H1 (cell line): ENCODE measurements around the gene SLPI. TPM values are rescaled to one million over a fixed set of nuclear protein-coding genes. Genes with fewer than 3 reads are reported as not detected.

Experiments
- CTCF ChIA-PET: fragments of 300-600 bp; sonication (Branson Sonifier 250); formaldehyde crosslinking; loops from one replicate; lab custom pipeline; 2021; ENCODE audit not compliant: partially characterized antibody; lab: Charles Lee
- POLR2A ChIA-PET: fragments of 300-600 bp; sonication (Branson Sonifier 250); formaldehyde crosslinking; loops from one replicate; lab custom pipeline; 2021; ENCODE audit warnings: inconsistent platforms; ENCODE audit not compliant: partially characterized antibody; lab: Charles Lee
- DNase-seq, 2 experiments: peaks; one replicate each; pipeline versions ENCODE4 v3.0.0 to v3.0.0-alpha.2; 2010 to 2022; ENCODE audit warnings: low spot score in 2 of 2, low read depth in 1 of 2, mixed read lengths in 1 of 2
- FAIRE-seq: peaks from 2 replicates; lab custom pipeline; 2011; peaks lifted over from hg19 to GRCh38; lab: Jason Lieb, UNC
- H2AFZ ChIP-seq: 2 replicates; pipeline ENCODE4 v1.8.1; 2012; ENCODE audit warnings: low read length, inconsistent platforms
- H2AK5ac ChIP-seq: 2 replicates; pipeline ENCODE4 v1.6.1; 2013; ENCODE audit warnings: low read depth, low read length
- H2BK120ac ChIP-seq: replicated peaks from 2 replicates; pipeline ENCODE3; 2013; ENCODE audit warnings: low read depth, low read length, inconsistent platforms
- H2BK12ac ChIP-seq: 2 replicates; pipeline ENCODE4 v1.6.1; 2013; ENCODE audit warnings: low read depth, low read length
- H2BK15ac ChIP-seq: 2 replicates; pipeline ENCODE4 v1.6.1; 2013; ENCODE audit warnings: low read length
- H2BK20ac ChIP-seq: 2 replicates; pipeline ENCODE4 v1.6.1; 2013; ENCODE audit warnings: low read length
- H2BK5ac ChIP-seq: 2 replicates; pipeline ENCODE4 v1.6.1; 2013; ENCODE audit warnings: low read depth, low read length
- H3K14ac ChIP-seq: 2 replicates; pipeline ENCODE4 v1.6.1; 2013; ENCODE audit warnings: inconsistent platforms; ENCODE audit not compliant: insufficient read length
- H3K18ac ChIP-seq: 2 replicates; pipeline ENCODE4 v1.6.1; 2013; ENCODE audit warnings: low read length; ENCODE audit errors: extremely low read depth
- H3K23ac ChIP-seq: 2 replicates; pipeline ENCODE4 v1.6.1; 2013; ENCODE audit warnings: inconsistent platforms; ENCODE audit not compliant: insufficient read length
- H3K23me2 ChIP-seq: 2 replicates; pipeline ENCODE4 v1.6.1; 2013; ENCODE audit warnings: low read depth, low read length
- H3K27ac ChIP-seq: 2 replicates; pipeline ENCODE4 v1.6.1; 2011; ENCODE audit warnings: low read depth, low read length, inconsistent platforms
- H3K27me3 ChIP-seq, 4 experiments: replicated peaks in 1 of 4; 1 replicate in 1 of 4; 2 replicates in 3 of 4; pipeline versions ENCODE4 v1.6.1 to v1.8.1; 2011 to 2013; ENCODE audit warnings: low read length in 3 of 4, mild to moderate bottlenecking in 3 of 4, inconsistent platforms in 2 of 4, mixed read lengths in 2 of 4, moderate library complexity in 1 of 4; ENCODE audit not compliant: control insufficient read depth in 3 of 4, insufficient read depth in 3 of 4; ENCODE audit errors: extremely low read depth in 1 of 4
- H3K36me3 ChIP-seq, 4 experiments: 2 replicates each; pipeline versions ENCODE4 v1.6.1 to v1.8.1; 2011 to 2013; ENCODE audit warnings: mild to moderate bottlenecking in 4 of 4, low read length in 3 of 4, moderate library complexity in 2 of 4, control low read depth in 1 of 4, inconsistent platforms in 1 of 4; ENCODE audit not compliant: insufficient read depth in 4 of 4, control insufficient read depth in 2 of 4
- H3K4ac ChIP-seq: replicated peaks from 2 replicates; pipeline ENCODE3; 2013; ENCODE audit warnings: low read length, low read depth, mixed read lengths, inconsistent platforms; ENCODE audit not compliant: insufficient read length
- H3K4me1 ChIP-seq, 4 experiments: replicated peaks in 1 of 4; 1 replicate in 1 of 4; 2 replicates in 3 of 4; pipeline versions ENCODE4 v1.6.1 to v1.8.1; 2011 to 2013; ENCODE audit warnings: low read length in 3 of 4, inconsistent platforms in 2 of 4, mixed read lengths in 1 of 4; ENCODE audit not compliant: insufficient read depth in 4 of 4, control insufficient read depth in 3 of 4
- H3K4me2 ChIP-seq, 2 experiments: 2 replicates each; pipeline versions ENCODE4 v1.6.1 to v1.8.1; 2011 to 2013; ENCODE audit warnings: low read depth in 2 of 2, low read length in 2 of 2, control low read depth in 1 of 2, inconsistent platforms in 1 of 2, mild to moderate bottlenecking in 1 of 2; ENCODE audit not compliant: insufficient read depth in 1 of 2
- H3K4me3 ChIP-seq, 4 experiments: fragments of 200-600, 300-600 bp in 1 of 4; sonication (generic), shearing (Covaris generic), sonication (Bioruptor Twin) in 1 of 4; 2 replicates each; pipeline versions ENCODE4 v1.5.1 to v1.8.1; 2011 to 2016; ENCODE audit warnings: low read length in 4 of 4, low read depth in 3 of 4, control low read depth in 2 of 4, inconsistent platforms in 2 of 4, mild to moderate bottlenecking in 2 of 4, mixed read lengths in 1 of 4, moderate library complexity in 1 of 4; ENCODE audit not compliant: insufficient read depth in 2 of 4; ENCODE audit errors: extremely low read depth in 1 of 4
- H3K56ac ChIP-seq: replicated peaks from 2 replicates; pipeline ENCODE3; 2013; ENCODE audit warnings: low read depth, mild to moderate bottlenecking, mixed read lengths, low read length, inconsistent platforms; ENCODE audit not compliant: insufficient read length
- H3K79me1 ChIP-seq: 2 replicates; pipeline ENCODE4 v1.6.1; 2013; ENCODE audit warnings: low read depth, low read length, control low read depth
- H3K79me2 ChIP-seq, 2 experiments: 2 replicates each; pipeline versions ENCODE4 v1.6.1 to v1.8.1; 2012 to 2013; ENCODE audit warnings: low read length in 2 of 2, mild to moderate bottlenecking in 2 of 2, inconsistent platforms in 1 of 2; ENCODE audit not compliant: insufficient read depth in 2 of 2, control insufficient read depth in 1 of 2
- H3K9ac ChIP-seq, 4 experiments: replicated peaks in 1 of 4; 1 replicate in 1 of 4; 2 replicates in 3 of 4; pipeline versions ENCODE4 v1.6.1 to v1.8.1; 2011 to 2013; ENCODE audit warnings: low read depth in 3 of 4, low read length in 3 of 4, control low read depth in 2 of 4, mild to moderate bottlenecking in 2 of 4, moderate library complexity in 2 of 4, inconsistent platforms in 1 of 4; ENCODE audit errors: extremely low read depth in 1 of 4
- H3K9me3 ChIP-seq, 2 experiments: 2 replicates each; pipeline versions ENCODE4 v1.6.1 to v1.8.1; 2012 to 2013; ENCODE audit warnings: mild to moderate bottlenecking in 2 of 2, moderate library complexity in 2 of 2, control low read depth in 1 of 2, inconsistent platforms in 1 of 2, low read depth in 1 of 2, low read length in 1 of 2, mixed read lengths in 1 of 2; ENCODE audit not compliant: insufficient read depth in 2 of 2
- H4K20me1 ChIP-seq, 2 experiments: replicated peaks in 1 of 2; 2 replicates each; pipeline versions ENCODE3 to v1.8.1; 2011 to 2013; ENCODE audit warnings: inconsistent platforms in 2 of 2, low read length in 2 of 2, mild to moderate bottlenecking in 1 of 2; ENCODE audit not compliant: insufficient read depth in 2 of 2, control insufficient read depth in 1 of 2
- H4K5ac ChIP-seq: 2 replicates; pipeline ENCODE4 v1.6.1; 2013; ENCODE audit warnings: low read length, low read depth, mixed read lengths, inconsistent platforms; ENCODE audit not compliant: insufficient read length
- H4K8ac ChIP-seq: 2 replicates; pipeline ENCODE4 v1.8.0; 2013; ENCODE audit warnings: mild to moderate bottlenecking, moderate library complexity, low read length, inconsistent platforms; ENCODE audit not compliant: insufficient read depth; ENCODE audit errors: extremely low read depth
- H4K91ac ChIP-seq: replicated peaks from 2 replicates; pipeline ENCODE3; 2013; ENCODE audit warnings: low read length, mixed read lengths, inconsistent platforms; ENCODE audit not compliant: insufficient read length
- POU5F1 ChIP-seq: IDR thresholded peaks from 2 replicates; pipeline ENCODE4 v1.6.1; 2011; ENCODE audit warnings: low read depth, mild to moderate bottlenecking, low read length, moderate library complexity
- TEAD4 ChIP-seq: IDR thresholded peaks from 2 replicates; pipeline ENCODE4 v1.6.1; 2012; ENCODE audit warnings: low read depth, low read length, inconsistent platforms, mixed read lengths
- WGBS, 2 experiments: shearing (Covaris generic) in 1 of 2; methylation state at CpG; one replicate each; pipeline versions ENCODE4 v1.1.6 to v1.1.7; 2013 to 2015; ENCODE audit warnings: low lambda C conversion rate in 2 of 2, mixed read lengths in 2 of 2, inconsistent platforms in 1 of 2, low coverage in 1 of 2, missing lambda C conversion rate in 1 of 2; ENCODE audit not compliant: insufficient replicate concordance in 2 of 2, insufficient coverage in 1 of 2, insufficient read length in 1 of 2; ENCODE audit errors: extremely low coverage in 1 of 2, missing lambda C conversion rate in 1 of 2; 5-methylcytosine and 5-hydroxymethylcytosine counted together
- polyA plus RNA-seq, 7 experiments: library from polyadenylated mRNA; depleted of rRNA in 3 of 7; stranded (reverse) in 5 of 7; unstranded in 2 of 7; fragments of >200 nt in 5 of 7; fragments of 200-250 nt in 2 of 7; gene quantifications; 1 replicate in 5 of 7; 2 replicates in 1 of 7; 4 replicates in 1 of 7; pipeline versions ENCODE4 v1.2.1 to v1.2.3, GENCODE V29; 2011 to 2013; ENCODE audit warnings: missing spikeins in 2 of 7, mixed read lengths in 2 of 7
- total RNA-seq: library from RNA; stranded (reverse); fragmentation: NEBNext Ultra II Directional; extraction: Animal tissue kit (Norgen Biotek cat#: 25700); gene quantifications from 2 replicates; pipeline ENCODE4 v1.2.1, GENCODE V29; 2021

Gene SLPI
- total and polyA plus RNA-seq, 2 of the 8 experiments (the other 6 are each of a cell fraction or from before 2014, with no cell fraction given) = not detected

- H3K4me1 ChIP-seq = peaks cover 3 to 20% (median 13%) of the 10 kb centered on the region in 4 experiments; a peak in 6 of 7 replicates
- no peaks in the 10 kb centered on the region for H3K23me2 ChIP-seq
- no peak within 1 kb of the TSS for H3K18ac ChIP-seq
- H3K36me3 ChIP-seq = no peaks in the 10 kb centered on the region
- H4K91ac ChIP-seq = peak within 1 kb of the TSS; percentile 2
- H2BK20ac ChIP-seq = no peak within 1 kb of the TSS
- no peaks in the 10 kb centered on the region for H3K27me3 ChIP-seq
- no peak within 1 kb of the TSS for H2AK5ac ChIP-seq
- no peak within 1 kb of the TSS for H3K9ac ChIP-seq
- 80% methylated on average over 1 of the region's 1 CpG; no CpG with 5 or more reads in 1 of the 2 experiments for WGBS, 2 experiments
- no peak within 1 kb of the TSS for H2BK12ac ChIP-seq
- no peak within 1 kb of the TSS for H2AFZ ChIP-seq
- H2BK5ac ChIP-seq = no peak within 1 kb of the TSS
- DNase-seq = no peak
- POLR2A ChIA-PET = no interaction called here
- no peak within 1 kb of the TSS for H3K56ac ChIP-seq
- H2BK15ac ChIP-seq = no peak within 1 kb of the TSS
- H4K20me1 ChIP-seq = no peaks in the 10 kb centered on the region
- FAIRE-seq = no peak
- H3K23ac ChIP-seq = no peak within 1 kb of the TSS
- no peak within 1 kb of the TSS for H3K14ac ChIP-seq
- TF ChIP-seq POU5F1 (no peak), TEAD4 (no peak)
- H3K9me3 ChIP-seq = peaks cover 0 to 4% of the 10 kb centered on the region in 2 experiments; a peak in 1 of 4 replicates
- H4K8ac ChIP-seq = no peak within 1 kb of the TSS
- H3K4me3 ChIP-seq = no peak within 1 kb of the TSS
- no peak within 1 kb of the TSS for H2BK120ac ChIP-seq
- H4K5ac ChIP-seq = no peak within 1 kb of the TSS
- no peaks in the 10 kb centered on the region for H3K79me1 ChIP-seq
- 0 out of 4 replicates have a peak within 1 kb of the TSS, but pooled peaks of 1 of the 2 experiments have one; percentile 17 for H3K4me2 ChIP-seq
- H3K4ac ChIP-seq = no peak within 1 kb of the TSS
- H3K79me2 ChIP-seq = no peaks in the 10 kb centered on the region
- H3K27ac ChIP-seq = no peak within 1 kb of the TSS
- CTCF ChIA-PET = interaction anchor here (1.0 to 2.6 kb wide), 5 partner anchors 23 to 84 kb away, joined by 3 to 11 read pairs (median 5); no protein-coding TSS in a partner anchor
Measured at GRCh38 chr20:45206725-45207124, 47.6 kb downstream of the SLPI start, which contains the start of gene SEMG1. SEMG1 (plus strand) TSS chr20:45207033; CDS start chr20:45207054, 21 bp downstream.

Other genes starting within 250 kb of the SLPI start
- 1.8 and 1.9 TPM in 2 replicates for gene KCNS1, start 153.4 kb downstream of the SLPI start, total RNA-seq
- gene KCNS1, start 153.4 kb downstream of the SLPI start, polyA plus RNA-seq (2011; rRNA removed) = 1.4 and 2.0 TPM in 2 replicates
- not detected in 2 replicates for gene WFDC5, start 139.4 kb downstream of the SLPI start, total RNA-seq
- gene WFDC5, start 139.4 kb downstream of the SLPI start, polyA plus RNA-seq (2011; rRNA removed) = not detected in 2 replicates
- not detected in 2 replicates for gene WFDC12, start 130.1 kb downstream of the SLPI start, total RNA-seq
- not detected in 2 replicates for gene WFDC12, start 130.1 kb downstream of the SLPI start, polyA plus RNA-seq (2011; rRNA removed)
- not detected in 2 replicates for gene PI3, start 79.7 kb downstream of the SLPI start, total RNA-seq
- not detected in 2 replicates for gene PI3, start 79.7 kb downstream of the SLPI start, polyA plus RNA-seq (2011; rRNA removed)
- gene SEMG1, start 47.5 kb downstream of the SLPI start, total RNA-seq = 4.5 and 5.8 TPM in 2 replicates
- gene SEMG1, start 47.5 kb downstream of the SLPI start, polyA plus RNA-seq (2011; rRNA removed) = 0.64 and 3.0 TPM in 2 replicates
- not detected in 2 replicates for gene SEMG2, start 33.2 kb downstream of the SLPI start, total RNA-seq
- not detected in 2 replicates for gene SEMG2, start 33.2 kb downstream of the SLPI start, polyA plus RNA-seq (2011; rRNA removed)
- 0.67 and 0.73 TPM in 2 replicates for gene RBPJL, start 52.3 kb upstream of the SLPI start, total RNA-seq
- gene RBPJL, start 52.3 kb upstream of the SLPI start, polyA plus RNA-seq (2011; rRNA removed) = 1.3 and 1.5 TPM in 2 replicates
- 4.0 and 4.4 TPM in 2 replicates for gene MATN4, start 53.7 kb upstream of the SLPI start, total RNA-seq
- 2.1 and 3.6 TPM in 2 replicates for gene MATN4, start 53.7 kb upstream of the SLPI start, polyA plus RNA-seq (2011; rRNA removed)
- gene SDC4, start 93.9 kb upstream of the SLPI start, total RNA-seq = 59.2 and 60.2 TPM in 2 replicates
- 29.9 and 34.6 TPM in 2 replicates for gene SDC4, start 93.9 kb upstream of the SLPI start, polyA plus RNA-seq (2011; rRNA removed)
- gene SYS1, start 108.6 kb upstream of the SLPI start, total RNA-seq = 18.2 and 19.6 TPM in 2 replicates
- 50.8 and 57.4 TPM in 2 replicates for gene SYS1, start 108.6 kb upstream of the SLPI start, polyA plus RNA-seq (2011; rRNA removed)
- gene TP53TG5, start 123.8 kb upstream of the SLPI start, total RNA-seq = not detected in 2 replicates
- gene TP53TG5, start 123.8 kb upstream of the SLPI start, polyA plus RNA-seq (2011; rRNA removed) = not detected in 2 replicates
- 50.1 and 55.8 TPM in 2 replicates for gene DBNDD2, start 153.7 kb upstream of the SLPI start, total RNA-seq
- gene DBNDD2, start 153.7 kb upstream of the SLPI start, polyA plus RNA-seq (2011; rRNA removed) = 95.5 and 96.3 TPM in 2 replicates
- gene PIGT, start 161.6 kb upstream of the SLPI start, total RNA-seq = 64.3 and 66.0 TPM in 2 replicates
- 89.7 and 113 TPM in 2 replicates for gene PIGT, start 161.6 kb upstream of the SLPI start, polyA plus RNA-seq (2011; rRNA removed)
- 77.9 and 86.0 TPM in 2 replicates for gene WFDC2, start 215.2 kb upstream of the SLPI start, total RNA-seq
- 137 and 156 TPM in 2 replicates for gene WFDC2, start 215.2 kb upstream of the SLPI start, polyA plus RNA-seq (2011; rRNA removed)